ENCODE results near the gene CDK13.
"Not testable (repeated sequence)": the region's sequence is repeated elsewhere in the genome, so short reads cannot be mapped to it uniquely, and the experiment has no call there.

The CDK13 gene

DNA sequence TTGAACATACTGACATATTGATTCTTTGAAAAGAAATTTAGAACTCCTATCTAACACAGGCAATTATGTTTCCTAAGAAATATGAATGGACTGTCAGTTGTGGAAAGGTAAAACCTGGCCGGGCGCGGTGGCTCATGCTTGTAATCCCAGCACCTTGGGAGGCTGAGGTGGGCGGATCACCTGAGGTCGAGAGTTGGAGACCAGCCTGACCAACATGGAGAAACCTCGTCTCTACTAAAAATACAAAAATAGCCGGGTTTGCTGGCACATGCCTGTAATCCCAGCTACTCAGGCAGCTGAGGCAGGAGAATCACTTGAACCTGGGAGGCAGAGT, 198.2 kb downstream of the CDK13 start:
- DNase-seq (ENCODE audit: low spot score): not testable (repeated sequence)

GRCh38 chr7:40148671-40149070, 198.6 kb downstream of the CDK13 start:
- no peak for DNase-seq (ENCODE audit: low spot score)
